PFSK-1 (cell line): Measurements from ENCODE around the gene TSPAN32.

Source experiments
- FOXP2 ChIP-seq: optimal IDR thresholded peaks from 2 replicates; pipeline ENCODE3; 2011; ENCODE audit warnings: borderline replicate concordance, control low read depth, inconsistent platforms; ENCODE audit not compliant: insufficient read depth; ENCODE audit errors: extremely low read length, extremely low read depth
- POLR2AphosphoS5 ChIP-seq: IDR thresholded peaks from 2 replicates; pipeline ENCODE4 v1.6.1; 2012; ENCODE audit warnings: low read depth, mild to moderate bottlenecking, control low read depth, low read length, moderate library complexity
- SIN3A ChIP-seq: IDR thresholded peaks from 2 replicates; pipeline ENCODE4 v1.6.1; 2012; ENCODE audit warnings: mild to moderate bottlenecking, low read length, moderate library complexity, borderline replicate concordance; ENCODE audit not compliant: insufficient read depth
- TAF1 ChIP-seq: IDR thresholded peaks from 2 replicates; pipeline ENCODE4 v1.6.1; 2012; ENCODE audit warnings: low read length, control low read depth, borderline replicate concordance; ENCODE audit not compliant: insufficient read depth
- TF ChIP-seq, protein P1 (sequence below), 2 experiments: IDR thresholded peaks; 2 replicates each; pipeline versions ENCODE4 v1.6.1 to v1.8.0; 2011 to 2012; ENCODE audit warnings: low read depth in 2 of 2, low read length in 2 of 2, control low read depth in 1 of 2, inconsistent platforms in 1 of 2, mild to moderate bottlenecking in 1 of 2, moderate library complexity in 1 of 2; ENCODE audit not compliant: insufficient read depth in 1 of 2

DNA sequence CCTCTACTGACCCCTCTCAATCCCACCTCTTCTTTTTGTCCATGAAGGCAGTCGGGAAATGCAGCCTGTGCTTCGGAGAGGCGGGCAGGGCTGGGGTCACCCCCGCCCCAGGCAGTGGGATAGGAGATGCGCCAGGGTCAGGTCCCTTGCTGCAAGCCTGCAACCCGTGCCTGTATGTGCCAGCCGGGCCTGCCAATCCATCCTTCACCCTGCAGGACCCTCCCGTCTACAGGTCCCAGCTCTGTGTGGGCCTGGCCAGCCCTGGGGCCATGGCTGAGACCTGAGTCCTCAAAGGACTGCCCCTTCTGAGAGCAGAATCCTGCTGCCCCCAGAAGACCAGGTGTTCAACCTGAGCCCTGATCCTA is 42.4 kb upstream of the TSPAN32 start:
- TF ChIP-seq, protein P1, sequence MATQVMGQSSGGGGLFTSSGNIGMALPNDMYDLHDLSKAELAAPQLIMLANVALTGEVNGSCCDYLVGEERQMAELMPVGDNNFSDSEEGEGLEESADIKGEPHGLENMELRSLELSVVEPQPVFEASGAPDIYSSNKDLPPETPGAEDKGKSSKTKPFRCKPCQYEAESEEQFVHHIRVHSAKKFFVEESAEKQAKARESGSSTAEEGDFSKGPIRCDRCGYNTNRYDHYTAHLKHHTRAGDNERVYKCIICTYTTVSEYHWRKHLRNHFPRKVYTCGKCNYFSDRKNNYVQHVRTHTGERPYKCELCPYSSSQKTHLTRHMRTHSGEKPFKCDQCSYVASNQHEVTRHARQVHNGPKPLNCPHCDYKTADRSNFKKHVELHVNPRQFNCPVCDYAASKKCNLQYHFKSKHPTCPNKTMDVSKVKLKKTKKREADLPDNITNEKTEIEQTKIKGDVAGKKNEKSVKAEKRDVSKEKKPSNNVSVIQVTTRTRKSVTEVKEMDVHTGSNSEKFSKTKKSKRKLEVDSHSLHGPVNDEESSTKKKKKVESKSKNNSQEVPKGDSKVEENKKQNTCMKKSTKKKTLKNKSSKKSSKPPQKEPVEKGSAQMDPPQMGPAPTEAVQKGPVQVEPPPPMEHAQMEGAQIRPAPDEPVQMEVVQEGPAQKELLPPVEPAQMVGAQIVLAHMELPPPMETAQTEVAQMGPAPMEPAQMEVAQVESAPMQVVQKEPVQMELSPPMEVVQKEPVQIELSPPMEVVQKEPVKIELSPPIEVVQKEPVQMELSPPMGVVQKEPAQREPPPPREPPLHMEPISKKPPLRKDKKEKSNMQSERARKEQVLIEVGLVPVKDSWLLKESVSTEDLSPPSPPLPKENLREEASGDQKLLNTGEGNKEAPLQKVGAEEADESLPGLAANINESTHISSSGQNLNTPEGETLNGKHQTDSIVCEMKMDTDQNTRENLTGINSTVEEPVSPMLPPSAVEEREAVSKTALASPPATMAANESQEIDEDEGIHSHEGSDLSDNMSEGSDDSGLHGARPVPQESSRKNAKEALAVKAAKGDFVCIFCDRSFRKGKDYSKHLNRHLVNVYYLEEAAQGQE (IDR thresholded peaks at IDR 0.05; ENCODE audit: insufficient read depth in 1 of 2, low read depth in 2 of 2, low read length in 2 of 2), result no peak
- no peak for TF ChIP-seq FOXP2
- no peak for TF ChIP-seq TAF1
- TF ChIP-seq POLR2AphosphoS5, result no peak
- no peak for TF ChIP-seq SIN3A
